Measurements from ENCODE around the gene SGCB.

SGCB gene

GRCh38 chr4:52019936-52020657 is 18.0 kb downstream of the SGCB start, which contains the start of gene LRRC66:
LRRC66 (minus strand) TSS chr4:52020363; CDS start chr4:52017613, 2,750 bp downstream.
- DNase-seq, result no peak

GRCh38 chr4:52017814-52018213 is 20.3 kb downstream of the SGCB start:
- DNase-seq, result no peak

GRCh38 chr4:52016981-52017380 is 21.1 kb downstream of the SGCB start:
- no peak for DNase-seq

GRCh38 chr4:52015366-52015765 is 22.7 kb downstream of the SGCB start:
- DNase-seq, result no peak

- no peak for DNase-seq
Observed at GRCh38 chr4:52014903-52015302, 23.2 kb downstream of the SGCB start.

GRCh38 chr4:52012651-52013050 is 25.4 kb downstream of the SGCB start:
- DNase-seq, result no peak

- DNase-seq, result no peak
Observed at GRCh38 chr4:52010986-52011385, 27.1 kb downstream of the SGCB start.

- no peak for DNase-seq
Observed at GRCh38 chr4:52006887-52007286, 31.2 kb downstream of the SGCB start.

GRCh38 chr4:52005604-52006273 is 32.4 kb downstream of the SGCB start:
- no peak for DNase-seq

GRCh38 chr4:52004414-52004813 is 33.7 kb downstream of the SGCB start:
- DNase-seq, result no peak

GRCh38 chr4:52001616-52002015 is 36.5 kb downstream of the SGCB start:
- DNase-seq, result no peak

GRCh38 chr4:51999250-51999649 is 38.8 kb downstream of the SGCB start:
- DNase-seq, result no peak

- no peak for DNase-seq
Observed at GRCh38 chr4:51998837-51999236, 39.3 kb downstream of the SGCB start.

- no peak for DNase-seq
Observed at GRCh38 chr4:51997647-51998046, 40.5 kb downstream of the SGCB start.

- DNase-seq, result no peak
Observed at GRCh38 chr4:51995647-51996220, 42.4 kb downstream of the SGCB start.
